HEK293 (cell line): ENCODE results near the gene GALNT9.

ENCODE experiments used
- CTCF ChIA-PET: fragments of 350-600 bp; formaldehyde crosslinking; extraction: SDS; loops from one replicate; lab custom pipeline; 2021; ENCODE audit warnings: antibody characterized with exemption; lab: Yijun Ruan, JAX
- POLR2A ChIA-PET: fragments of 300-600 bp; formaldehyde crosslinking; extraction: SDS; loops from one replicate; lab custom pipeline; 2020; ENCODE audit warnings: antibody characterized with exemption, inconsistent platforms; lab: Yijun Ruan, JAX
- H3K27ac ChIP-seq: fragments of 200-500 bp; sonication (Bioruptor generic); 2 replicates; pipeline ENCODE4 v1.5.1; 2014; ENCODE audit warnings: low read depth, low read length, control low read depth, inconsistent platforms; ENCODE audit errors: extremely low read depth
- H3K36me3 ChIP-seq, 2 experiments: fragments of 200-500 bp in 1 of 2; sonication (Bioruptor generic) in 1 of 2; 1 replicate in 1 of 2; 2 replicates in 1 of 2; pipeline ENCODE4 v1.5.1; 2014 to 2017; ENCODE audit warnings: inconsistent platforms in 2 of 2, low read length in 2 of 2; ENCODE audit not compliant: control insufficient read depth in 2 of 2, insufficient read depth in 1 of 2
- H3K4me1 ChIP-seq: fragments of 200-500 bp; sonication (Bioruptor generic); 2 replicates; pipeline ENCODE4 v1.5.1; 2014; ENCODE audit warnings: mild to moderate bottlenecking, low read length, inconsistent platforms; ENCODE audit not compliant: control insufficient read depth, insufficient read depth
- H3K4me3 ChIP-seq: 2 replicates; pipeline ENCODE4 v1.5.1; 2011; ENCODE audit warnings: low read depth, mild to moderate bottlenecking, control low read depth, low read length, moderate library complexity
- H3K9me3 ChIP-seq: fragments of 200-500 bp; sonication (Bioruptor generic); 2 replicates; pipeline ENCODE4 v1.5.1; 2014; ENCODE audit warnings: low read depth, low read length, inconsistent platforms; ENCODE audit not compliant: control insufficient read depth, insufficient read depth
- KLF10 ChIP-seq: fragments of 450-650 bp; IDR thresholded peaks from 2 replicates; pipeline ENCODE4 v1.5.1; 2018; ENCODE audit warnings: missing biosample characterization, mild to moderate bottlenecking, missing genetic modification characterization
- ZBTB11 ChIP-seq: fragments of 450-650 bp; formaldehyde crosslinking; conservative IDR thresholded peaks from 2 replicates; pipeline ENCODE4 v1.5.1; 2016; ENCODE audit warnings: low read depth, missing biosample characterization, missing genetic modification characterization
- ZFP41 ChIP-seq: fragments of 450-650 bp; formaldehyde crosslinking; IDR thresholded peaks from 2 replicates; pipeline ENCODE4 v1.5.1; 2016; ENCODE audit warnings: missing biosample characterization, missing genetic modification characterization, borderline replicate concordance
- ZNF223 ChIP-seq: fragments of 450-650 bp; formaldehyde crosslinking; IDR thresholded peaks from 2 replicates; pipeline ENCODE4 v1.5.1; 2016; ENCODE audit warnings: missing biosample characterization, missing genetic modification characterization
- ZNF354C ChIP-seq: fragments of 450-650 bp; formaldehyde crosslinking; IDR thresholded peaks from 2 replicates; pipeline ENCODE4 v1.5.1; 2016; ENCODE audit warnings: missing biosample characterization, missing genetic modification characterization, low read depth, borderline replicate concordance
- ZNF514 ChIP-seq: fragments of 450-650 bp; formaldehyde crosslinking; IDR thresholded peaks from 2 replicates; pipeline ENCODE4 v1.5.1; 2016; ENCODE audit warnings: missing biosample characterization, missing genetic modification characterization
- ZNF518A ChIP-seq: fragments of 450-650 bp; formaldehyde crosslinking; conservative IDR thresholded peaks from 2 replicates; pipeline ENCODE4 v1.5.1; 2016; ENCODE audit warnings: low read depth, missing biosample characterization, missing genetic modification characterization
- TF ChIP-seq, protein P1 (sequence below): fragments of 450-650 bp; formaldehyde crosslinking; IDR thresholded peaks from 2 replicates; pipeline ENCODE4 v1.5.1; 2017; ENCODE audit warnings: missing biosample characterization, missing genetic modification characterization

GALNT9 gene

DNA sequence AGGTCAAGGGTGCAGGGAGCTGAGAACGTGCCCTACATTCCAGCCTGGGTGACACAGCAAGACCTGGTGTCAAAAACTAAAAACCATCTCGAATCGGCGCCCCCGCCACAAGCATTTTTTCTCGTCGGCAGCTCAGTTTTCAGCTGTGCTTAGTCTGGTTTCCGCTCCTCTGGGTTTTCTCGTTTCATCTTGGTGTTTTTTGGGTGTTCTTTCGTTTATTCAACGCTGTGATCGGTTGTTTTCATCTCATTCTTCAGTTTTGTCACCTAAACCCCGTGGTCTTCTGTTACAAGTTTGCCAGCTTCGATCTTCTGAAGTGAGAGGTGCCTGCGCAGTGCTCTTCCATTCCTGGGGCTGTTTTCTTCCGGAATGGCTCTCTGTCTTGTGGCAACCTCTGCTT lies 143.7 kb downstream of the GALNT9 start (continued):
- no peak for TF ChIP-seq ZNF514 (tag by site-specific recombination)
- TF ChIP-seq, all 188 proteins: peak for 0

- Histone ChIP-seq H3K9me3 (no peaks in the 10 kb centered on the region), H3K4me3 (no peak overlapping the region), H3K4me1 (no peaks in the 10 kb centered on the region), H3K36me3 (no peaks in the 10 kb centered on the region), H3K27ac (no peak overlapping the region)
- ChIA-PET POLR2A (interaction anchor here (0.6 kb wide), 1 partner anchor 91 kb away, joined by 3 read pairs; no protein-coding TSS in a partner anchor), CTCF (interaction anchor here (0.7 kb wide), 1 partner anchor 12 kb away, joined by 3 read pairs; no protein-coding TSS in a partner anchor)
- TF ChIP-seq ZNF354C (tag by site-specific recombination): no peak
- TF ChIP-seq ZNF223 (tag by site-specific recombination): no peak
- TF ChIP-seq ZNF518A (tag by site-specific recombination): no peak
- TF ChIP-seq KLF10 (tag by site-specific recombination): no peak
- no peak for TF ChIP-seq ZBTB11 (tag by site-specific recombination)
- no peak for TF ChIP-seq ZFP41 (tag by site-specific recombination)
- TF ChIP-seq, all 188 proteins: peak for 0
Observed at GRCh38 chr12:132182711-132183365, 146.6 kb downstream of the GALNT9 start.

DNA sequence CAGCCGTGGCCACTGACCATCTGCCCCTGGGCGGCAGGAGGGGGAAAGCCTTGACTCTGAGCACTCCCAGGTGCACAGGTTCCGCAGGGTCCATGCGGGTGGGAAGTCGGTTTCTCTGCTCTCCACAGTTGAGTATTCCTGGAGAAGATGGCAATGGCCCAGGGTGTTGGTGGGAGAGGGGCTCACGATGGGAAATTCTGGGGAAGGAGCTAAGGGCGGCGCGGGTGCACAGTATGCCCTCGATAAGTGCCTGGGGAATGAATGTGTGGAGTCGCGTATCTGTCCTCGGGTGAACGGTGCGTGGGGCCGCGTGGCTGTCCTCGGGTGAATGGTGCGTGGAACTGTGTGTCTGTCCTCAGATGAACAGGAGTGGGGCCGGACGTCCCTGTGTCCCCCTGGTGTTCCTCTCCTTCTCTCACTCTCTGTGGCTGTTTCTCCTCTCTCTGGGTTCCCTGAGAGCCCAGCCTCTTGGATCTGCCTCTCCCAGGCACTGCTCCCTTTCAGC lies 147.1 kb downstream of the GALNT9 start:
- TF ChIP-seq, protein P1, sequence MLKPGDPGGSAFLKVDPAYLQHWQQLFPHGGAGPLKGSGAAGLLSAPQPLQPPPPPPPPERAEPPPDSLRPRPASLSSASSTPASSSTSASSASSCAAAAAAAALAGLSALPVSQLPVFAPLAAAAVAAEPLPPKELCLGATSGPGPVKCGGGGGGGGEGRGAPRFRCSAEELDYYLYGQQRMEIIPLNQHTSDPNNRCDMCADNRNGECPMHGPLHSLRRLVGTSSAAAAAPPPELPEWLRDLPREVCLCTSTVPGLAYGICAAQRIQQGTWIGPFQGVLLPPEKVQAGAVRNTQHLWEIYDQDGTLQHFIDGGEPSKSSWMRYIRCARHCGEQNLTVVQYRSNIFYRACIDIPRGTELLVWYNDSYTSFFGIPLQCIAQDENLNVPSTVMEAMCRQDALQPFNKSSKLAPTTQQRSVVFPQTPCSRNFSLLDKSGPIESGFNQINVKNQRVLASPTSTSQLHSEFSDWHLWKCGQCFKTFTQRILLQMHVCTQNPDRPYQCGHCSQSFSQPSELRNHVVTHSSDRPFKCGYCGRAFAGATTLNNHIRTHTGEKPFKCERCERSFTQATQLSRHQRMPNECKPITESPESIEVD (tag by site-specific recombination): no peak
- H3K4me3 ChIP-seq: no peak overlapping the region
- no peaks in the 10 kb centered on the region for H3K4me1 ChIP-seq
- POLR2A ChIA-PET: no interaction called here
- CTCF ChIA-PET: interaction anchor here (0.7 kb wide), 1 partner anchor 12 kb away, joined by 3 read pairs; no protein-coding TSS in a partner anchor
- no peak overlapping the region for H3K27ac ChIP-seq
- no peaks in the 10 kb centered on the region for H3K36me3 ChIP-seq
- H3K9me3 ChIP-seq: no peaks in the 10 kb centered on the region
